NCI-H1092 treated with DMSO at 0.1 percent for 48 hours (cell line): Measurements from ENCODE around the gene PRKCH.
"Not testable (repeated sequence)": the region's sequence is repeated elsewhere in the genome, so short reads cannot be mapped to it uniquely, and the experiment has no call there.

Experiments used
- DNase-seq: peaks from one replicate; lab custom pipeline; 2025; lab: John Stamatoyannopoulos, UW

Gene PRKCH

DNA sequence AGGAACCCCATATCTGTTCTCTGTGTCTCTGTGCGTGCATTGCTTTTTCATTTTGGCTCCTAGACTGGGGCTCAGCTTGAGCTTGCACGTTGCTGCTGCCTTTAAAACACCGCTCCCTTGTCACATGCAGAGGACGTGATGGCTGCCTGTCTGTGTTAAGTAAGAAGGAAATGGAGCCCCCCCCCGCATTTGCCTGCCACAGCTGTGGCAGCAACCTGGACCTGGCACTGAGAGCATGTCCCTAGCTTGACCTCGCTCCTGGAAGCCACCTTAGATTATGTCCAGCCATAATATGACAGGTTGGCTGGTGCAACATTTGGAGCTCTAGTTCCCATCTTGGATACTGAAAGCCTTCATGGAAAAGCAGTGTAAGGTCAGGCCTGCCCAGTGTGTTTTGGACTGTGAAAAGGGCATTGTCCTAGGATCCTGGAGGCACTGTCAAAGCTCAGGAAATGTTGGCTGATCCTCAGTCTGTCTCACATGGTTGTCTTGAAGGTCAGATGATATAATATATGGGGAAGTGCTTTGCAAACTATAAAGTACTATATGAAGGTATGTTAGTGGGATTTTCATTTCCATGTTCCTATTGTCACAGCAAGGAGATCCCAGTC lies 73.8 kb downstream of the PRKCH start:
- DNase-seq, result no peak

DNA sequence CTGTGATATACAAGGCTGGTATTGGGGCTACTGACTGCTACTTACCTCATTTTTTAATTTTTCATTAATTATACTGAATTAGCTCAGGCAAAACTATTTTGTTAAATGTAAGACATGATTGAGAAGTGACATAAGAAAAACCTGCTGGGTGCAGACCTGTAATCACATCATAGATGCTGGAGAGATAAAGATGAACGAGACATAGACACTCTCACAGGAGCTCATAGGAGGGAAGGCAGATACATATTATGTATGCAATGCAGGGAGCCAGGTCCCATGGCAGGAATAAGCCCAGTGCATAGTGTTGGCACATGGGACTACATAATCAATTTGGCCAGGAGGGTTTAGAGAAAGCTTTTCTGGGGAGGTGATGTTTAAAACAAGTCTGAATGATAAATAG lies 74.9 kb downstream of the PRKCH start:
- no peak for DNase-seq

DNA sequence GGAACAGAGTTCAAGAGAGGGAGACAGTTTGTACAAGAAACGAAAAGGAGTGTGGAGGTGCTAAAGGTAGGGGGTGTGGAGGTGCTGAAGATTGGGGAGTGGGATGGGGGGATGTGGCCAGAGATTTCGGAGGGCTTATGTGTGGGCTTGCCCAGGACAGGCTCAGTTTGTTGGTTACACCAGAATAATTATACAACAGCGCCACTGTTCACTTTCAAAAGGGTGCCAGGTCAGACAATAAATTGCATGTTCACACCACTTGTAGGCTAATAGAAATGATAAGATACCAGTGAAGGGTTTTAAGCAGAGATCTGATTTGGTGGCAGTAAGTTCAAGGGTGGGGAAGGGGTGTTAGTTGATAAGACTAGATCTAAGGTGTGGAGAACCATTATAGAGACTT lies 75.3 kb downstream of the PRKCH start:
- DNase-seq, result no peak

DNA sequence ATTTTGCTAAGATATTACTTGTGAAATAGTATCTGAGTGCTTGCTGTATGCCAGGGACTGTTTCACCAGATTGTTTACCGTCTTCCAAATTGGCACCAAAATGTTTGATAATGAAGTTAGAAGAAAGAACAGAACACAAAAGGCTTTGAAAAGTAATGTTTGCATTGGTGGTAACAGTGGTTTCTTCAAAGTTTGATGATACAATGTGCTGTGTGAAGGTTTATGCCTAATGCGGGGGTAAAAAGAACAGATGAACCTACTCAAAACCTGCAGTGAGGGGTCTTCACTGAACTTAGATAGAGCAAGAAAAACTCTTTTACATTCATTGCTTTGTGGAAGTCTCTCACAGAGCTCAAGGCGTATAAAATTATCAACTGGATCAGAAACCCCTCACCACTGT lies 76.2 kb downstream of the PRKCH start:
- no peak for DNase-seq

DNA sequence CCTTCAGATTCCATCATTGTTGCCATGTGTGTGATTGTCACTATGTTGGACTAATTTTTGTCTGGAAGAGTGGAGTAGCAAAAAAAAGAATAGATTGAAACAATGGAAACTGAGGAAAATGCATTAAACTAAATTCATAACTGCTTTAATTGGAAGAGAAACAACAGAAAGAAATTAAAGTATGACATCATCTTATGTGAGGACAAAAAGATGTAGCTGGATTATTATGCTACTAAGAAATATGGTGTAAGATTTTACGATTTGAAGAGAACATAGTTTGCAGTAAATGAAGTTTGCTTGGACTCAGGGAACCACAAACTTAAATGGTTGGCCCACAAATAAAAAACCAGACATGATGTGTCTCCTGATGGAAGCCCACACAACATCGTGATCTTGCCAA lies 76.8 kb downstream of the PRKCH start:
- DNase-seq, result no peak

DNA sequence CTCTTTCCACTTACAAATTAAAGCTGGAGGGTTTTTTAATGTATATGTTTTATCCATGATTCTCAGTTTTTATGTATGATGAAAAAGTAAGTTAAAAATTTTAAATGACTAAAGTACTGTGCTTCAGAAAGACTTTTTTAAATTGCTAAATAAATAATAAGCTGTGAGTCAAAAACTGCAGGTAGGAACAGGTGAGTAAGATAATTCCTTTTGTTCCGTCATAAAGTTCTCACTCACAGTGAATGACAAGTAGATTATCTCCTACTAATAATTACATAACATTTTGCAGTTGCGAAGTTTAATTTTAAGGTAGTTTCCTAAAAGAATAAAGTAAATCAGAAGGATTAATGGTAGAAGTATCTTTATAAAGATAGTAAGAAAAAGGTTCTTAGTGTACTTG lies 78.0 kb downstream of the PRKCH start:
- no peak for DNase-seq

DNA sequence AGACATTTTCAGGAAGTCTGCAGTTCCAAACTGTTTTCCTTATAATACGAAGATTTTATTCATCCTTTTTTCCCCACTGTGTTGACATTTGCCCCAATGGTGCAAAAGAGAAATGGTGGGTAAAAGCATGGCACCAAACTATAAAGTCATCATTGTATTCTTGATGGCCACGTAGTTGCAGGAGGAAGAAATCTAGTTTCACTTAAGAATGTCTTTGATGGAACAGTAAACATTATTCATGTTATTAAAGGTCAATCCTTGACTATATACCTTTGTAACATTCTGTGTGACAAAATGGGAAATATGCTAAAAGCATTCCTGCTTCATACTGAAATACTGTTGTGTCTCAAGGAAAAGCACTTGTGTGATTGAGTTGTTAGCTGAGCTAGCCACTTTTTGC lies 80.1 kb downstream of the PRKCH start:
- DNase-seq, result no peak

DNA sequence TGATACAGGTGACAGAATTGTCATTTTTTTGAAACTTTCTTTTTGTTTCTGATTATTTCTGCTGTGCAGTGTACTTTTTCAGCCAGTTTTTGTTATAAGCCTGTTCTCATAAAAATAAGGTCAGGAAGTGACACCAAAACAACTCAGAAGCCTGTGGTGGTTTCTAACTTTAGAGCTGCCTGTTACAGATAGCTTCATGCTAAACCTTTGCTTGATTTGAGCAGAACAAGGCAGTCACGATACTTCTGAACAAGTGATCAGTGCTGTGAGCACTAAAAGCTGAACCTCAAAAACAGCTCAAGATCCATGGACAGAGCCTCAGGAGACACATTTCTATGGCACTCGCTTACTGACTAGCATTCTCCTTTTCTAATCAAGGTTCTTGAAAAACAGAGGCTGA lies 82.0 kb downstream of the PRKCH start:
- no peak for DNase-seq

DNA sequence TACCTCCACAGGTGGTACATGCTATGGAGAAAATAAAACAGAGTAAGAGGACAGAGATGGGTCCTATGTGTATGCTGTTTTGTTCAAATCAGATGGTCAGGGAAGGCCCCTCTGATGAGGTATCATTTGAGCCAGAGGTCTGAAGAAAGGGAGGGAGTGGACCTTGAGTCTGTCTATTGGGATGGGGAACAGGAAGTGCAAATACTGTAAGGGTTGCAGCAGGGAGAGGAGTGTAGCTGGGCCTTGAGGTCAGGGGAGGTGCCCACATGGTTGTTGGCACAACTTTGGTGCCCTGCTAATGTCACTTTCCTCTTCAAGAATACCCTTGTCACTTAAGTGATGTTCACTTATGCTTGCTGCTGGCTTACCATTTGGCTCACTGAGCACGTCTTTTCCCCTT lies 83.3 kb downstream of the PRKCH start:
- no peak for DNase-seq

DNA sequence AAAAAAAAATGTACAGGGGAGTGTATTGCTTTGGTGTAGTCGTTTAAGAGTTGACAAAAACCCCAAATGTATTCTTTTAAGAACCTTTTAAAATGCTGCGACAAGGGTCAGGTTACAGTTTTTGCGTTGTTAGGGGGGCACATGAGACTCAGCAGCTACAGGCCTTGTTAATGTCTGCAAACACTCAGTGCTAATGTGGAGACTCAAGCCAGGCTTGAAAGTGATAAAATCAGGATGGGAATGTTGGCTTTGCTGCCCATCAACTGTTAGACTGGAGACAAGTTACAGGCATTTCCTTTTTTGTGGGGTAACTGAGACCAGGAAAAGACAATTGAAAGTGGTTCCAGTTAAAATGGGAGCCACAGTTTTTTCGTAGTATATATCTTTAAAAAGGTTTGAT lies 84.8 kb downstream of the PRKCH start:
- peak; percentile 69 for DNase-seq

DNA sequence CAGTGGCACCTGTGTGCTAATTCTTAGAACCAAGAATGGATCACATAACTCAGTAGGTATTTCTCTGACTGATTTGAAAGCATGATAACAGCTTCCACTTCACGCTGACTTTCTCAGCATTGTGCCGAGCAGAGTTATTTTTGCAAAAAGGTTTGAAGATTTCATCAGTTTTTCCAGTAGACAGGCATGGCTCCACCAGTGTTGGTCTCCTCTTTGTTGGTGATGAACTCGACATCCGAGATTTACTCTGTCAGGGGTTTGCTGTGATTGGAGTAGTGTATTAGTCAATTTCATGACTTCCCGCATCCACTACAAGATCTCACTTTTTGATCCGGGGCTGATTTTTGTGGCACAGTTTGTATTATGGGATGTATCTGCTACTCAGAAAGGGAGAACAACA lies 85.3 kb downstream of the PRKCH start:
- no peak for DNase-seq

DNA sequence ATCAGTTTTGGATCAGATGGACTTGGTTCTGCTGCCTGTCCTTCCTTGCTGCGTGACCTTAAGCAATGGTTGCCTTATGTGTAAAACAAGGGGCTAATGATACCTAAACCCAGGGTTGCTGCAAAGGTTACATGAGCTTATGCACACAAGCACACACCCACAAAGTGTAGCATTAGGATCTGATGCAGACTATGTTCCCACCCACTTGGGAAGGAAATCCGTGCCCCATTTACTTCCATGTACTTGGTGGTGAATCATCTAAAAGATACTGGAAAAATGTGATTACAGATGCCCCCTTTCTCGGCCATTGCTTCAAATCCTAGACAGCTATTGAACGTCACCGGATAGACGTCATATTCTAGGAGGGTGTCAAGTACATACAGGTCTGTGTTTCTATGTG lies 87.1 kb downstream of the PRKCH start:
- DNase-seq, result no peak

DNA sequence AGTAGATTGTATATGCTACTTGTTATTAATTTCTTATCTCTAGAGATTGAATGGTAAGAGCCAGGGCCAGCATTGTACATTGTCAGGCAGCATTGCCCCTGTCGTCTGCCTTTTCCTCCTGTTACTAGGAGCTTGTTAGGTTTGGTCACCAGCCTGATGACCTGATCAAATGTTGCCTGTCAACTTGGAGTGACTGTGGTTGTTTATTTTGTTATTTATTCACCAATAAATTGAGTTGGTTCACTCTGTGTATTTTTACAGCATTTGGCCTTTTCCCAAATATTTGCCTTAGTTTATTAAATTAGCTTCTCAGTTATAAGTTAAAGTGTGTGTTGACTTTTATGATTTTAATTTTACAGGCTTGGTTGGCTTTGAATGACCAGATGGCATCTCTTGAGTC lies 88.4 kb downstream of the PRKCH start:
- DNase-seq, result peak; percentile 49

DNA sequence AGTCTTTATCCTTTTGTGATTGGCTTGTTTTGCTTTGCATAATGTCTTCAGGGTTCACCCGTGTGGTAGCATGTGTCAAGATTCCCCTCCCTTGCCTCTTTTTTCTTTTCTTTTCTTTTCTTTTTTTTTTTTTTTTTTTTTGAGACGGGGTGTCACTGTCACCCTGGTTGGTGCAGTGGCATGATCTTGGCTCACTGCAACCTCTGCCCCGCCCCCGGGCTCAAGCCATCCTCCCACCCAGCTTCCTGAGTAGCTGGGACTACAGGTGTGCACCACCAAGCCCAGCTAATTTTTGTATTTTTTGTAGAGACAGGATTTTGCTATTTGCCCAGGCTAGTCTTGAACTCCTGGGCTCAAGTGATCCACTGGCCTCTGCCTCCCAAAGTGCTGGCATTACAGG lies 94.6 kb downstream of the PRKCH start:
- DNase-seq, result not testable (repeated sequence)

DNA sequence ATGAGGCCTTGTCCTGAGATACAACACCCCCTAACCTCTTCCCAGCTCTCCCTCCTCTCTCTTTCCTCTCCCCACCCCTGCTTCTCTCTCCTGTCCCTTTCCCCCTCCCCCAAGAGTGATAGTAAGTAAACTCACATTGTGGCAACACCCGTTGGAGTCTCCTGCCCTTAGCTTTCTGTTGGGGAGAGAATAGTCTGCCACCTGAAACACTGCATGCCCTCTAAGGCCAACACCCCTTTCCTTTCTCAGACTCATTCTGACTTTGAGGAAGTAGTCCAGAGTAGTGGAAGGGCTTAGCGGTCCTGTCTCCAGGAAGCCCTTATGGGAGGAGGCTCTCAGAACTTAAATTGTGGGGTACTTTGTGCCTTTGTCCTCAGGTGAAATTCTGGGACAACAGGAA lies 95.2 kb downstream of the PRKCH start:
- DNase-seq, result no peak

DNA sequence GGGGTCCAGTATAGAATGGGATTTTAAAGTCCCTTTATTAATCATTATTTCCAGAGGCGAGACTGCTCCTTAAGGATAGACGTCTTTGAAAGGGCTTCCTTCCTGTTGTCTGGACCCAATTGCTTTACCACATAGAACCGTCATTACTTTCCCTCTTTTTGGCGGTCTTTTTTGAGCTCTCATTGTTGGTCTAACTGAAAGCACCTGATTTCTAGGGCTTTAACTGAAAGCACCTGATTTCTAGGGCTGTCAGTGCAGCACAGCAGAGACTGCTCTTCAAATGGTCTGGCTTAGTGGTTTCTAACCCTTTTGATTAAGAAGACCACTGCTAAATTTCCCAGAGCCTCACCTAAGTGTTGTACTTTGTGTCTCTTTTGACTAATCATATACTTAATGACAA lies 95.8 kb downstream of the PRKCH start:
- no peak for DNase-seq

DNA sequence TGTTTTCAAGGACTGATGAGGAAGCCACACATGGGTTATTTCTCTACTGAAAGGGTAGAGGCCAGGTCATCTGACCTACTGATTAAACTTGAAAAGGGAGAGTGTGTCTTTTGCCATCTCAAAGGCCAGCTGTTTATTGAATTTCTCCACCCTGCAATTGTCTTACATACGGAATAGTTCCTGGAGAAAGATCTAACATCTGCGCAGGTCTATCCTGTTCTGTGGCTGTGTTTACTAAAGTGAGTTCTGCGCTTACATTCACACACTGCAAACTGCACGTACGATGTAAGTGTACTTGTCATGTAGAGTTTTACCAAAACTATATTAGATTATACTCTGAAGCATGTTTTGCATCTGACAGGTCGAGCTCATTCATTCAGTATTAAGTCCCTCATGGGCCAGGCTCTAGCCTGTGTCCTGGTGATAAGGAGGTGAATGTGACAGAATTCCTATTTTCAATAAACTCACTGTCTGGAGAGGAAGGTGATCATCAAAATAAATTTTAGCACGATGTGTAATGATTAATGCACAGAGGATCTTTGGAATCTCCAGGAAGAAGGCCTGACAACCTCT lies 96.6 kb downstream of the PRKCH start:
- no peak for DNase-seq

DNA sequence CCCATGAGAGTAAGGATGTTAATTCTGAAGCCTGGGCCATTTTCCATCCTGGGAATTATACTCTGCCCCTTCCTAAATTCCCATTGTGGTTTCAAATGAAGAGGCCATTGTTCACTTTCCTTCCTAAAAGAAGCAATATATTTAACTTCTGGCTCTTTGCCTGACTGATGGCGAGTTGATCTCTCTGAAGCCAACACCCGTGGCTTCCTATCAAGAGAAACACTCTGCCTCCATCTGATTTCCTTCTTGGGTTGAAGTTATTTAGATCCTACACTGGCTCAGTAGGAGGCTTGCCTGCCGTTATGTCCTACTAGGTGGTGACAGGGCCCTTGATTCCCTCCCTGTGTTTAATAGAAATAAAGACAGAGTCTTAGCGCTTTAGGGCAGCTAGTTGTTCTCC lies 97.4 kb downstream of the PRKCH start:
- no peak for DNase-seq

DNA sequence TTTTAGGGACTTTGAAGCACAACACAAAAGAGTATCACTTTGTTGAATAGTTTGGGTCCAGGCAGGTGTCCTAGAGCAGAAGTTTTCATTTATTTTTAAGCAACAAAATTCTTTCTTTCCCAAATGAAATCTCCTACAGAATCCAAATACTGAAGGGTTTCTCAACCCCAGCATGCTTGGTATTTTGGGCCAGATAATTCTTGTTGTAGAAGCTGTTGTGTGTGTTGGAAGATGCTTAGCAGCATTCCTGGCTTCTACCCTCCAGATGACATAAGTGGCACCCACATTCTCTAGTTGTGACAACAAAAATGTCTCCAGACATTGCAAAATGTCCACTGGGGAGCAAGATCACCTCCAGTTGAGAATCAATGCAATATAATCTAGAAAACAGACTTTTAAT lies 97.8 kb downstream of the PRKCH start:
- DNase-seq, result no peak

DNA sequence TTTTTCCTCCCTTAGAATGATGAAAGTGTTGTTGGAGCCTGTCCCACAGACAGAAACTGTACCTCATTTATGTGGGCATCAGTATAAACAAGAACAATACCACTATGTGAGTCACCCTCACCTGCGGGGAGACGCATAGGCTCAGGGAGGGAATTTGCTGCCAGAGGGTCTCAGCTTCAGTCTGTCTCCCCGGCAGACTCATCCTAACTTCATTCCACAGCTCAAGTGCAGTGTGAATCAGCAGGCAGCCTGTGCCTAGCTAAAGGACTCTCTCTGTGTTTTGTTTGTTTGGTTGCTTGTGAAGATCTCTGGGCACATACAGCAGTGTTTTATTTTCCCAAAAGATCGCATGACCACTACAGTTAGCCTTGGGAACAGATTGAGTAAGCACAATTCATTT lies 98.9 kb downstream of the PRKCH start:
- no peak for DNase-seq

DNA sequence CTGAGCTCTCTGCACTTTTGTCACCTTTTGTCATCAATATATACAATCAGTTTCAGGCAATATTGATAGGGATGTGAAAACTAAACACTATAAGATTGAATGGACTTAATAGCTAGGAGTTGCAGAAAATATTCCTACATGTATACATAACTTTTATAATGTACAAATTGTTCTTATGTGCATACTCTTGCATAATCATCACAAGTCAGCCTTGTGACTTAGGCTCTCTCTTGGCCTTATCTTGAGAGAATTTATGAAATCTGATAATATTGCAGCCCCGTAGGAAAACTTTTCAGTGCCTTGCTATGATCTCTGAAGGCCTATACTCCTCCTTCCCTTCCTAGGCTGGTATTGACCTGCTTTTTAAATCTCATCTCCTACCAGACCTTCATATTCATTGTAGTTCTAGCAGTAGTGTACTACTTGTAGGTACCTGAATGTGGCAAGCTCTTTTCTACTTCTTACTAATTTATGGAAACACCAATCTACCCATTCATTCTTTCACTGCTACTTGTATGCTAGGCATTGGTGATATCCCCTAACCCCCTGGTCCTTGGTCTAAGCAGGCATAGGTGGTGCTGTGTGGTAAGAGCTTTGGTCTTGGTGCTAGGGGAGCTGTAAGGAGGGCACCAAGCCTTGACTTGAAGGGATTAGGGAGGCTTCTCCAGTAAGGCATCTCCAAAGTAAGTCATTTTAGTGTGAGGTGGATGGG lies 100.0 kb downstream of the PRKCH start:
- DNase-seq, result no peak

DNA sequence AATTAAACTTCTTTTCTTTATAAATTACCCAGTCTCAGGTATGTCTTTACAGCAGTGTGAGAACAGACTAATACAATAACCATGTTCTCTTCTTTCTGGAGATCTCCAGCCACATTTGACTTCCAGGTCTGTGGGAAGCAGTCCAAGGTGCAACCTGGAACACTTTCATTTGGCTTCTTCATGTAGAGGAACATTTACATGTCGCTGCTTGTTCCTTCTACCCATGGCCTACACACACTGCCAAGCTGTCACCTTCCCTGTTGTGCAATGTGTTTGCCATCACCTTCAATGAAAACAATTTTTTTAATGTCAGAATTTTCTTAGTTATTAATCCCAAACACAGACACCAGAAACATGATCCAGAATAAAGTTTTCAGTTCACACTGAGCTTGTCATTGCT lies 104.7 kb downstream of the PRKCH start:
- no peak for DNase-seq

DNA sequence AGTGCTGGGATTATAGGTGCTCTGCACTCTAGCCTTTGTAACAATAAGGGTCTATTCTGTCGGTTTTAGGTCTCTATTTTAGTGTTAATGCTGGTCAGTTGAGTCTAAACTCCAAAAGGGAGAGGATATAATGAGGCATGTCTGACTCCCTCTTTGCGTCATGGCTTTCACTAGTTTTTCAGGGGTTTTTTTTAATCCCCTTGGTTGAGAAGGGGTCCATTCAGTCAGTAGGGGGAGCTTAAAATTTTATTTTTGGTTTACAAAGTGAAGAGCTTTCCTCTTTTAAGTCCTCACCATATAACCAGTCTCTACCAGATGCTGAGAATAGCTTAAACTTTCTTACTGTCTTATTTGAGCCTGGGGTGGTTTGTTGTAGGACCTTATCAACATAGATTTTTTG lies 106.9 kb downstream of the PRKCH start:
- no peak for DNase-seq

DNA sequence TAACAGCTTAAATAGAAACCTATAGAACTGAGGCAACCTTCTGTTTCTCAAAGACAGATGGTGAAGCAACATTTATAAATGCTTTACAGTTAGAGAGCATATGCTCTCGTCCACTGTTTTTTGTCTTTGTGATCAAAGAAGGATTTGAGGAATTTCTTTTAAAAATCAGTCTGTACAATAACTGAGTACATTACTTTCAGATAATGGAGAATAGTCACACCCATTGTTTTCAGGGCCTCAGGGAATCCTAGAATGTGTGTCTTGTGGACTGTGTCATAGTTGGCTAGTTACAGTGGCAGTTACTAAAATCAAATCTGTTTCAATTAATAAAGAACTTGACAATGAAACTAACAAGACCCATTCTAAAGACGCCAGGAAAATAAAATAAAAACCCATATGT lies 107.9 kb downstream of the PRKCH start:
- no peak for DNase-seq
